ENCODE data around the gene TRIM28.

TRIM28 gene

DNA sequence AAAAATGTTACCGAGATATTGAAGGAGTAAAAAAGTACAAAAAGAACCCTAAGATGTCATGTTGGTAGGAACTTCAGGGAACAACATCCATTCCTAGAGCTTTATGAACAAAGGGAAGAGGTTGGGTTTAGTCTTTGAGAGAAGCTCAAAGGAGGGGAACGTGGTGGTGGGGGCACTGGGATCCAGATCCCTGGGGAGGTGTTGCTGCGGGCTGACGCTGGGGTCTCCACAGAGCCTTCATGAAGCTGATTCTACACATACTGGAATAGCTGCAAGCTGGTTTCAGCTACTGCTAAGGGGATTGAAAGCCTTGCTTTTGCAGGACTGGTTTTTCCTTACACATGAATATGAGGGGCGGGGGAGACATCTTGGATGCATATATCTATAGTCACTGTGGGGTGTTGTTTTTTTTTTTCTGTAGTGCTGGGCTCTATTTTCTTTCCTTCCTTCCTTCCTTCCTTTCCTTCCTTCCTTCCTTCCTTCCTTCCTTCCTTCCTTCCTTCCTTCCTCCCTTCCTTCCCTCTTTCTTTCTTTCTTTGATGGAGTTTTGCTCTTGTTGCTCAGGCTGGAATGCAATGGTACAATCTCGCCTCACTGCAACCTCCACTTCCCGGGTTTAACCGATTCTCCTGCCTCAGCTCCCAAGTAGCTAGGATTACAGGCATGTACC, 35.7 kb downstream of the TRIM28 start:
- no peak for DNase-seq

DNA sequence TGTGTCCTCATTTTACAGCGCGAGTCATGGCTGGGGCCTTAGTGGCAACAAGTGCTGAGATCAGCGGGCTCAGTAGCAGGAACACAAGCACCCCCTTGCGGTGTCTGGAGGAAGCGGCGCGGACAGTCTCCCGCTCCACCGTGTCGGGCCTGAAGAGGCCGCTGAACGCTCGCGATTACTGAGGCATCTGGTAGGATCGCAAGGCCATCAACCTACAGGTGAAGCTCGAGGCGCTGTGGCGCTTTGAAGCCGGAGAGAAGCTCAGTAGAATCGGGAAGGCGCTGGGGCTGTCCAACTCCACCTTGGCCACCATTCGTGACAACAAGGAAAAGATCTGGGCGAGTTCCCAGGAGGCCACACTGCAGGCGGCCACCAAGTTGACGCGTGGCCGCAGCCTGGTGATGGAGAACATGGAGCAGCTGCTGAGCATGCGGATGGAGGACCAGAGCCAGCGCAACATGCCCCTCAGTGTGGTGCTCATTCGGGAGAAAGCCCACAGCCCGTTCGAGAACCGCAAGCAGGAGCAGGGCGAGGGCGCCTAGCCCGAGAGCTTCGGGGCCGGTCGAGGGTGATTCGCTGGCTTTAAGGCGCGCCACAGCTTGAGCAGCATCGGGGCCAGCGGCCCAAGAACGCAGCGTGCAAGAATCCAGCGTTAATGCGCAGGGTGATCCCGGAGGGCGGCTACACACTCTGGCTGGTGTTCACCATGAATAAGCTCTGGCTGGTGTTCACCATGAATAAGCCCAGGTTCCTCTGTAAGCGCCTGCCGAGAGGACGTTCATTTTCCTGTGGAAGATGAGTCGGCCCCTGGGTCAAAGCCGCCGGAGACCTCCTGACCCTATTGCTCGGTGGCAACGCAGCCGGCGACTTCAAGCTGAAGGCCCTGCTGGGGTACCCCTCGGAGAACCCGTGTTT, 37.6 kb downstream of the TRIM28 start:
- DNase-seq: no peak

DNA sequence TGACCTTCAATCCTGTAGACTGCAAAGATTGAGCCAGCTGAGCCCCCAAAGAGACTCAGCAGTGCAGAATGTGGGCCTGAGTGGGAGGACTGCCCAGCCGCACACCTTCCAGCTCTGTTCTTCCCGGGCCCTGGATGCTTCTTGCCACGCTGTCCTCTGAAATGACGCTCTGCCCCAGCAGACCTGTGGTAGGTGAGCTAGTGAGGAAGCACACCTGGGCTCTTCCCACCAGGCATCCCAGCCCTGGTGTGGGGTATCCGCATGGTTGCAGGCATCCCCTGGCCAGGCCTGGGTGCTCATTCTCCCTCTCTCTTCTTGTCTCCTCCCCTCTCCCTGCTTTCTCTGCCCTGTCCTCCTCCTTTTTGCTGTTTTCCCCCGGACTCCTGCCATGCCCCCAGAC, 39.1 kb downstream of the TRIM28 start:
- DNase-seq: no peak

DNA sequence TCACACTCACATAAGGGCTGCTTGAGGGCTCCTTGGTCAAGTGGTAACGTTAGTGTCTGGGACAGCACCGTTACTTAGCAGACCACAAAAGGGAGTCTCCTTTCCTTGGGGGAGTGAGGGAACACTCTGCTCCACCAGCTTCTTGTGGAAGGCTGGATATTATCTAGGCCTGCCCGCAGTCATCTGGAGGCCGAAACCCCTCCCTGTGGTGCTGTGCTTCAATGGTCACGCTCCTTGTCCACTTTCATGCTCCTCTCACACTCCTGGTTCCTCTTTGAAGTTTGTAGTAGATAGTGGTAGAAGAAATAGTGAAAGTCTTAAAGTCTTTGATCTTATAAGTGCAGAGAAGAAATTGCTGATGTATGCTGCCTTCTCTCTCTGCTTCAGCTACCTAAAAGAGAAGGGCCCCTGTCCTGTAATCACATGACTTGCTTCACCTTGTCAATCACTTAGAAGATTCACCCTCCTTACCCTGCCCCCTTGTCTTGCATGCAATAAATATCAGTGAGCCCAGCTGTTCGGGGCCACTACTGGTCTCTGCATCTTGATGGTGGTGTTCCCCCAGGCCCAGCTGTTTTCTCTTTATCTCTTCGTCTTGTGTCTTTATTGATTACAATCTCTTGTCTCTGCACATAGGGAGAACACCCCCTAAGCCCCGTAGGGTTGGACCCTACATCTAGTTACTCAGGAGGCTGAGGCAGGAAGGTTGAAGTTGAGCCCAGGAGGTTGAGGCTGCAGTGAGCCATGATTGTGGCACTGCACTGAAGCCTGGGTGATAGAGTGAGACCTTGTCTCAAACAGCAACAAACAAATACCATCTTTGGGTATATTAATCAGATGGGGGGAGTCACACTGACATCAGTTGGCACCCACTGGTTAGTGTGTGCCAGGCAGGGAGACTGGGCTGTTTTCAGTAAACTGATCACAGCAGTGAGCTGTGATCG, 40.9 kb downstream of the TRIM28 start:
- no peak for DNase-seq

DNA sequence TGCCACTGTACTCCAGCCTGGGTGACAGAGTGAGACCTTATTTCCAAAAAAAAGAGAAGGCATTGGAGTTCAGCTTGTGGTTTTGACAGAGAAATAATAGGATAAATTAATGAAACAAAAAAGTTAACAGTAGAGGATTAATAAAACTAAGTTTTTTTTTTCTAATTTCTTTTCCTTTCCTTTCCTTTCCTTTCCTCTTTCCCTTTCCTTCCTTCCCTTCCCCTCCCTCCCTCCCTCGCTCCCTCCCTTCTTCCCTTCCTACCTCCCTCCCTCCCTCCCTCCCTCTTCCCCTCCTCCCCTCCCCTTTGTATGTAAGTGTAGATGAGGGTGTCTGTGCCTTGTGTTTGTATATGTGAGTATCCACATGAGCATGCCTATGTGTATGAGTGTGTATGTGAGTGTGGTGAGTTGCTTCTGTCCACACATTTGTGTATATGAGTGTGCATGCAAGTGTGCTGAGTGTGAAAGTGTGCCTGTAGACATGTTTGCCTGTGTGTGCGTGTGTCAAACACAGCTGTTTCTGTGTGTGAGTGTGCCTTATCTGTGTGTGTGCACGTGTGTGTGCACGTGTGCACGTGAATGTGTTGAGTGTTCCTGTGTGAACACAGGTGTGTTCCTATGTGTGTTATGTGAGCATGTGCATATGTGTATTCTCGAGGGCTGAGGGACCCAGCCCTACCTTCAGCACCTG, 41.7 kb downstream of the TRIM28 start:
- DNase-seq: no peak

DNA sequence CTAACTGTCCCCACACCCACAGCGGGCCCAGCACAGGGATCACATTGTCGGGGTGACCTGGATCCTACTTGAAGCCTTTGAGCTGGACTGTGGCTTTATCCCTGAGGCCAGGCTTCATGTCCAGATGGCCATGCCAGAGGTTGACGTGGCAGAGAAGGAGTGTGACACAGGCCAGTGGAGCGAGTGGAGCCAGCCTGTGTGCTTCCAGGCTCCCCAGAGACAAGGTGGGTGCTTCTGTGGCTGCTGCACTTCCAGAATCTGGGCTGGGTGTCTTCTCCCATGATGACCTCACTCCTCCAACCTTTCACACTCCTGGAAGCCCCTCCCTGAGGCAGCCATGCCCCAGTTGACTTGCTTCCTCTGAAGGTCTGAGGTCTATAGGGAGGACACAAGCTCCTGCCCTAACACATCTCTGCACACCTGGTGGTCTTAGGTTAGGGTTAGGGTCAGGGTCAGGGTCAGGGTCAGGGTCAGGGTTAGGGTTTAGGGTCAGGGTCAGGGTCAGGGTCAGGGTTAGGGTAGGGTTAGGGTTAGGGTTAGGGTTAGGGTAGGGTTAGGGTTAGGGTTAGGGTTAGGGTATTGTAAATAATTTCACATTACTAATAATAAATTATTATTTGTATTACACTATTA, 42.4 kb downstream of the TRIM28 start:
- no peak for DNase-seq

All from NCI-H1694 (cell line).